Stimulated activated CD4-positive, alpha-beta T cell treated with anti-CD3 and anti-CD28 coated beads, TNF-alpha, amount 100 ng/mL, for 48 hours (primary cell): Measurements from ENCODE around the gene KDM3B.

Experiments
- DNase-seq, 3 donors: peaks; one replicate each; pipeline ENCODE4 v3.0.0-alpha.2; 2020; ENCODE audit warnings: low read depth in 3 of 3

Gene KDM3B

GRCh38 chr5:138391859-138392386 lies 39.4 kb downstream of the KDM3B start:
- no peak for DNase-seq

- no peak for DNase-seq
Measured at GRCh38 chr5:138402640-138403039, 50.2 kb downstream of the KDM3B start.

- no peak for DNase-seq
Measured at GRCh38 chr5:138408023-138408422, 55.5 kb downstream of the KDM3B start.

- DNase-seq = peak in 1 of 3 donors; percentile 6
Measured at GRCh38 chr5:138410996-138411640, 58.6 kb downstream of the KDM3B start.

GRCh38 chr5:138418444-138418843 lies 66.0 kb downstream of the KDM3B start:
- no peak for DNase-seq

- no peak for DNase-seq
Measured at GRCh38 chr5:138425079-138425478, 72.6 kb downstream of the KDM3B start.

- DNase-seq = no peak
Measured at GRCh38 chr5:138435943-138436342, 83.5 kb downstream of the KDM3B start.

GRCh38 chr5:138438003-138438723 lies 85.7 kb downstream of the KDM3B start:
- no peak for DNase-seq

- peak; percentile 41 to 74 (median 52) for DNase-seq
Measured at GRCh38 chr5:138438724-138439476, 86.4 kb downstream of the KDM3B start, which contains the start of gene REEP2. Gene REEP2, plus strand, starts transcription at chr5:138439057. Its CDS starts 152 bp downstream, at chr5:138439209.

GRCh38 chr5:138439477-138440158 lies 87.1 kb downstream of the KDM3B start:
- DNase-seq = no peak

- no peak for DNase-seq
Measured at GRCh38 chr5:138440159-138441073, 87.9 kb downstream of the KDM3B start.

GRCh38 chr5:138441221-138441620 lies 88.7 kb downstream of the KDM3B start:
- no peak for DNase-seq

- DNase-seq = no peak
Measured at GRCh38 chr5:138444078-138444773, 91.7 kb downstream of the KDM3B start.

- DNase-seq = no peak
Measured at GRCh38 chr5:138444774-138445546, 92.5 kb downstream of the KDM3B start.

- no peak for DNase-seq
Measured at GRCh38 chr5:138445547-138446271, 93.2 kb downstream of the KDM3B start.

- no peak for DNase-seq
Measured at GRCh38 chr5:138448070-138448469, 95.6 kb downstream of the KDM3B start.

- no peak for DNase-seq
Measured at GRCh38 chr5:138448481-138449398, 96.3 kb downstream of the KDM3B start.
